ENCODE results near the gene DNAJC28.

DNAJC28 gene

GRCh38 chr21:33452362-33452761, 39.2 kb downstream of the DNAJC28 start:
- TF ChIP-seq CEBPB (IDR thresholded peaks at IDR 0.05): no peak
- no peak for TF ChIP-seq TAF1 (IDR thresholded peaks at IDR 0.05; ENCODE audit: low read depth)
- TF ChIP-seq REST (IDR thresholded peaks at IDR 0.05; ENCODE audit: low read depth): no peak
- TF ChIP-seq NFIC (IDR thresholded peaks at IDR 0.05): no peak
- no peak for TF ChIP-seq EGR1 (IDR thresholded peaks at IDR 0.05)

GRCh38 chr21:33451634-33452071, 39.9 kb downstream of the DNAJC28 start:
- TF ChIP-seq REST (IDR thresholded peaks at IDR 0.05; ENCODE audit: low read depth) (no peak), RAD21 (IDR thresholded peaks at IDR 0.05; ENCODE audit: low read depth) (no peak), ZBTB7A (IDR thresholded peaks at IDR 0.05; ENCODE audit: low read depth) (no peak), MAX (IDR thresholded peaks at IDR 0.05) (no peak), TCF12 (IDR thresholded peaks at IDR 0.05; ENCODE audit: low read depth) (no peak), EP300 (IDR thresholded peaks at IDR 0.05; ENCODE audit: borderline replicate concordance) (no peak), USF1 (IDR thresholded peaks at IDR 0.05) (no peak), NFIC (IDR thresholded peaks at IDR 0.05) (no peak), CREB1 (IDR thresholded peaks at IDR 0.05; ENCODE audit: low read depth) (no peak), TEAD4 (IDR thresholded peaks at IDR 0.05) (no peak), TAF1 (IDR thresholded peaks at IDR 0.05; ENCODE audit: low read depth) (no peak), EGR1 (IDR thresholded peaks at IDR 0.05) (no peak)

GRCh38 chr21:33449616-33450015, 41.9 kb downstream of the DNAJC28 start:
- TF ChIP-seq RAD21 (IDR thresholded peaks at IDR 0.05; ENCODE audit: low read depth) (no peak), EGR1 (IDR thresholded peaks at IDR 0.05) (no peak), TCF12 (IDR thresholded peaks at IDR 0.05; ENCODE audit: low read depth) (no peak), CREB1 (IDR thresholded peaks at IDR 0.05; ENCODE audit: low read depth) (no peak), NFIC (IDR thresholded peaks at IDR 0.05) (no peak), USF1 (IDR thresholded peaks at IDR 0.05) (no peak), MAX (IDR thresholded peaks at IDR 0.05) (no peak), ZBTB7A (IDR thresholded peaks at IDR 0.05; ENCODE audit: low read depth) (no peak), TEAD4 (IDR thresholded peaks at IDR 0.05) (no peak), YY1 (IDR thresholded peaks at IDR 0.05; ENCODE audit: low read depth) (no peak), FOXM1 (IDR thresholded peaks at IDR 0.05; ENCODE audit: borderline replicate concordance, low read depth) (no peak), TAF1 (IDR thresholded peaks at IDR 0.05; ENCODE audit: low read depth) (no peak), REST (IDR thresholded peaks at IDR 0.05; ENCODE audit: low read depth) (no peak), CEBPB (IDR thresholded peaks at IDR 0.05) (no peak), EP300 (IDR thresholded peaks at IDR 0.05; ENCODE audit: borderline replicate concordance) (no peak)

- TF ChIP-seq EGR1 (IDR thresholded peaks at IDR 0.05) (no peak), REST (IDR thresholded peaks at IDR 0.05; ENCODE audit: low read depth) (no peak), RAD21 (IDR thresholded peaks at IDR 0.05; ENCODE audit: low read depth) (no peak), MAX (IDR thresholded peaks at IDR 0.05) (no peak), ZBTB7A (IDR thresholded peaks at IDR 0.05; ENCODE audit: low read depth) (no peak), NFIC (IDR thresholded peaks at IDR 0.05) (no peak), USF1 (IDR thresholded peaks at IDR 0.05) (no peak), TCF12 (IDR thresholded peaks at IDR 0.05; ENCODE audit: low read depth) (no peak), TAF1 (IDR thresholded peaks at IDR 0.05; ENCODE audit: low read depth) (no peak), TEAD4 (IDR thresholded peaks at IDR 0.05) (no peak)
Measured at GRCh38 chr21:33444499-33444898, 47.0 kb downstream of the DNAJC28 start.

All from Ishikawa (cell line).